HG03060 (cell line): ENCODE results near the gene MYH8.

Source experiments
- ATAC-seq: cut with Tn5 transposase; IDR thresholded peaks from one replicate; pipeline ENCODE4 v1.9.1; 2021; ENCODE audit warnings: low read depth, moderate number of reproducible peaks; ENCODE audit not compliant: unreplicated experiment

Gene MYH8

GRCh38 chr17:10421900-10422542, at the start of gene MYH8:
TSS of gene MYH8 (minus strand) at chr17:10421950. CDS start at chr17:10420227, 1,723 bp downstream.
- no peak for ATAC-seq

GRCh38 chr17:10469459-10469858, 47.7 kb upstream of the MYH8 start, which contains the start of gene MYH4:
TSS of gene MYH4 (minus strand) at chr17:10469559. CDS start at chr17:10466745, 2,814 bp downstream.
- ATAC-seq, result no peak

- no peak for ATAC-seq
Measured at GRCh38 chr17:10463402-10463801, 41.7 kb upstream of the MYH8 start.

- ATAC-seq, result no peak
Measured at GRCh38 chr17:10460062-10460461, 38.3 kb upstream of the MYH8 start.

- no peak for ATAC-seq
Measured at GRCh38 chr17:10458701-10459100, 37.0 kb upstream of the MYH8 start.

- ATAC-seq, result no peak
Measured at GRCh38 chr17:10457952-10458351, 36.2 kb upstream of the MYH8 start.

GRCh38 chr17:10447026-10447931, 25.5 kb upstream of the MYH8 start:
- ATAC-seq, result no peak

- no peak for ATAC-seq
Measured at GRCh38 chr17:10439816-10440215, 18.1 kb upstream of the MYH8 start.

- ATAC-seq, result no peak
Measured at GRCh38 chr17:10435096-10435495, 13.3 kb upstream of the MYH8 start.

GRCh38 chr17:10429421-10430045, 7.8 kb upstream of the MYH8 start:
- ATAC-seq, result no peak

GRCh38 chr17:10428781-10429180, 7.0 kb upstream of the MYH8 start:
- no peak for ATAC-seq

- no peak for ATAC-seq
Measured at GRCh38 chr17:10421211-10421610, 539 bp downstream of the MYH8 start.

- ATAC-seq, result no peak
Measured at GRCh38 chr17:10420811-10421210, 939 bp downstream of the MYH8 start.

GRCh38 chr17:10417431-10417830, 4.3 kb downstream of the MYH8 start:
- ATAC-seq, result no peak

- ATAC-seq, result no peak
Measured at GRCh38 chr17:10415161-10415560, 6.6 kb downstream of the MYH8 start.

GRCh38 chr17:10403589-10403988, 18.2 kb downstream of the MYH8 start:
- no peak for ATAC-seq

- no peak for ATAC-seq
Measured at GRCh38 chr17:10398352-10398751, 23.4 kb downstream of the MYH8 start.

- no peak for ATAC-seq
Measured at GRCh38 chr17:10396524-10397163, 25.1 kb downstream of the MYH8 start.

GRCh38 chr17:10394201-10394887, 27.4 kb downstream of the MYH8 start:
- ATAC-seq, result peak; percentile 73

- no peak for ATAC-seq
Measured at GRCh38 chr17:10392880-10393279, 28.9 kb downstream of the MYH8 start.
